Esophagus squamous epithelium (tissue), 5 donors: Measurements from ENCODE around the gene SLCO6A1. TPM values are rescaled to one million over a fixed set of nuclear protein-coding genes. Genes with fewer than 3 reads are reported as not detected.

Source experiments
- DNase-seq: peaks from one replicate; lab custom pipeline; 2025; lab: John Stamatoyannopoulos, UW
- H3K27ac ChIP-seq, 4 donors: fragments of 200-600 bp; sonication (generic); one replicate each; pipeline ENCODE4 v1.5.1; 2016 to 2019; ENCODE audit warnings: mild to moderate bottlenecking in 1 of 4
- H3K27me3 ChIP-seq, 4 donors: fragments of 200-600 bp; sonication (generic); 1 replicate in 3 of 4; 2 replicates in 1 of 4; pipeline versions ENCODE4 v1.5.1 to v1.6.0; 2017 to 2021; ENCODE audit warnings: antibody characterized with exemption in 1 of 4
- H3K36me3 ChIP-seq, 3 donors: fragments of 200-600 bp; sonication (generic); one replicate each; pipeline ENCODE4 v1.5.1; 2016 to 2019
- H3K4me1 ChIP-seq, 3 donors: fragments of 200-600 bp; sonication (generic); one replicate each; pipeline ENCODE4 v1.5.1; 2017 to 2019
- H3K4me3 ChIP-seq, 4 donors: fragments of 200-600 bp; sonication (generic); 1 replicate in 3 of 4; 2 replicates in 1 of 4; pipeline ENCODE4 v1.5.1; 2016 to 2019; ENCODE audit warnings: mild to moderate bottlenecking in 2 of 4, moderate library complexity in 1 of 4
- H3K9me3 ChIP-seq, 3 donors: fragments of 200-600 bp; sonication (generic); one replicate each; pipeline ENCODE4 v1.5.1; 2016 to 2019
- CTCF ChIP-seq, 6 experiments: fragments of 450-650 bp in 4 of 6; fragments of 200-600 bp in 2 of 6; sonication (generic) in 2 of 6; IDR thresholded peaks; one replicate each; pipeline ENCODE4 v1.5.1; 2016 to 2019; ENCODE audit warnings: antibody characterized with exemption in 6 of 6, mild to moderate bottlenecking in 4 of 6, moderate library complexity in 4 of 6
- POLR2A ChIP-seq, 4 donors: fragments of 450-650 bp; IDR thresholded peaks; one replicate each; pipeline ENCODE4 v1.6.1; 2017; ENCODE audit warnings: antibody characterized with exemption in 4 of 4, mild to moderate bottlenecking in 4 of 4, moderate library complexity in 3 of 4
- WGBS, 2 donors: methylation state at CpG; one replicate each; pipeline ENCODE4 v1.1.5; 2018; 5-methylcytosine and 5-hydroxymethylcytosine counted together
- intact Hi-C: fragments of 100-400 bp; cut with DNase I; formaldehyde crosslinking; loops from one replicate; pipeline ENCODE4 v1.15.0; 2022
- total RNA-seq, 4 donors: library from RNA; depleted of rRNA; stranded (reverse); fragments of >200 nt; gene quantifications; one replicate each; pipeline ENCODE4 v1.1.0, GENCODE V29; 2016
- donor health status: DM: yes; HTN: yes; CAD: no.

Gene SLCO6A1
- total RNA-seq, 4 donors from 2014 or later, result not detected

DNA sequence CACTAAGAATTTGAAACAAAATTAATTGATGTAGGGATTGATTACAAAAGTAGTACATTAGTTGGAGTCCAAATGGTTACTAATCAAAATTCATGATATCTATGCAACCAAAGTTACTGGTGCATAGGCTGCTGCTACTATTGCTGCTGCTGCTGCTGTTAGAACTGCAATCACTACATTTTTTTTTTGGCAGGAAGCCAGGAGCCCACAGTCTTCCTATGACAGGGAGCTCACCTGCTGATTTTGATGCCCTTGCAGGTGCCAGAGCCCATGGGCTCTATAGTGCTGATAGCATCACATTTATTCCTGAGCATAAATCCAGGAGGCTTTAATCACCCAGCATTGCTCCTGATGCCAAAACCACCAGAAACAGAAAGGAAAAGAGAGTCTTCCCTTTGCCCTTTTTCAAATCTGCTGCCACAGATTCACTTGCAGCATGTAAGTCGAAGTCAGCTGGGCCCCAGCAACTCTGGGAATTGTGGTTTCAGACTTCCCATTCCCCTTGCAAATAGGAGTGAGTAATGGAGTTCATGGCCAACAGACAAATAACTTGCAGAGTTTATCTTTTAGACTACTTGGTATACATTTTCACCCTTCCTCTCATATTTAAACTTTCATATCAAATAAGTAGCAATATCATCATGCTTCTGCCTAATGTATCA is 17.6 kb downstream of the SLCO6A1 start:
- intact Hi-C loops, result no loop called here
- H3K9me3 ChIP-seq, result no peaks in the 10 kb centered on the region
- DNase-seq, result no peak
- no peaks in the 10 kb centered on the region for H3K4me1 ChIP-seq
- H3K27ac ChIP-seq, result no peak overlapping the region
- no peaks in the 10 kb centered on the region for H3K27me3 ChIP-seq
- H3K36me3 ChIP-seq, result no peaks in the 10 kb centered on the region
- 14 to 27% methylated on average over 1 of the region's 1 CpG for WGBS, 2 donors
- TF ChIP-seq POLR2A (IDR thresholded peaks at IDR 0.05) (no peak), CTCF (IDR thresholded peaks at IDR 0.05) (no peak)
- no peak overlapping the region for H3K4me3 ChIP-seq

DNA sequence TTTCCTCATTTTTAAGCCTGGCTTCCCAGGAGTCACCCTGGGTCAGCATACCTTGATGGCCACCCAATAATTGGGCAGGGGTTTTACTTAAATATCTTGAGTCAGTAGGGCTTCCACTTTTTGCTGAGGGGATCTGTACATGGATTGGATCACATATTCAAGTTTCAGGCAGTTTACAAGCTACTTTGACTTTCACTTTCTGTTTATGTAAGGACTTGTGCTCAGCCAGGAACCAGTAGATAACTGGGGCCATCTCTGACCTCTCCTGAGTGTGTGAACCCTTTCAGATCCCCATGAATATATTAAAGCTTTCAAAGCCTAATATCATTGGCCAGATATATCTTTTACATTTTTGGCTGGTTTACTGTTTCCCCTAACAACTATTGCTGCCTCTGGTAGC is 45.1 kb downstream of the SLCO6A1 start:
- H3K9me3 ChIP-seq, result no peaks in the 10 kb centered on the region
- H3K4me1 ChIP-seq, result no peaks in the 10 kb centered on the region
- intact Hi-C loops, result no loop called here
- H3K4me3 ChIP-seq, result no peak overlapping the region
- no peaks in the 10 kb centered on the region for H3K36me3 ChIP-seq
- no peak for DNase-seq
- H3K27ac ChIP-seq, result no peak overlapping the region
- H3K27me3 ChIP-seq, result no peaks in the 10 kb centered on the region
- TF ChIP-seq POLR2A (IDR thresholded peaks at IDR 0.05) (no peak), CTCF (IDR thresholded peaks at IDR 0.05) (no peak)

- H3K36me3 ChIP-seq, result no peaks in the 10 kb centered on the region
- intact Hi-C loops, result no loop called here
- no peaks in the 10 kb centered on the region for H3K27me3 ChIP-seq
- H3K27ac ChIP-seq, result no peak overlapping the region
- no peak for DNase-seq
- H3K4me1 ChIP-seq, result no peaks in the 10 kb centered on the region
- TF ChIP-seq CTCF (IDR thresholded peaks at IDR 0.05) (no peak), POLR2A (IDR thresholded peaks at IDR 0.05) (no peak)
- H3K4me3 ChIP-seq, result no peak overlapping the region
- 85% methylated on average over 2 of the region's 3 CpGs; no CpG with 5 or more reads in 1 of the 2 donors for WGBS, 2 donors
- no peaks in the 10 kb centered on the region for H3K9me3 ChIP-seq
Measured at GRCh38 chr5:102451082-102451481, 47.7 kb downstream of the SLCO6A1 start.

GRCh38 chr5:102450313-102450990 is 48.3 kb downstream of the SLCO6A1 start:
- WGBS, 2 donors, result 62 to 81% methylated on average over 1 to 5 of the region's 5 CpGs
- TF ChIP-seq POLR2A (IDR thresholded peaks at IDR 0.05), result no peak
- intact Hi-C loops, result no loop called here

DNA sequence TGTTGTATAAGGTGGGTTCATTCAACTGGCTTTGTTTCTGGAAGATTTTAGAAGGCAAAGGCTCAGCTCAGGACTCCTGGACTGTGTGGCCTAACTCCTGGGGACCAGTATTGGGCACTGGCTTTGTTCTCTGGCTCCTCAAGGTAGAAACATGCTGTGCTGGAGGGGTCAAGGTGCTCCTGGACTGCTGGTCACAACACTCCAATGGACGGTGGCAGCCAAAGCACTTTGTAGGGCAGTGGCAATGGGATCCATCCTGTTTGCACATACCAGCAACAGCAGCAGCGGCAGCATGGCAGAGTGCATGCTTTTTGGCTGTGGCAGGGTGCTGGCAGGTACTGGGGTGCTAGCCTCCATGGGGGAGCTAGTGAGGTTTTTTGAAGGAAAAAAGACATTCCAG is 65.3 kb downstream of the SLCO6A1 start:
- Histone ChIP-seq H3K4me3 (no peak overlapping the region), H3K36me3 (no peaks in the 10 kb centered on the region), H3K27ac (no peak overlapping the region), H3K27me3 (no peaks in the 10 kb centered on the region), H3K4me1 (no peaks in the 10 kb centered on the region), H3K9me3 (no peaks in the 10 kb centered on the region)
- WGBS, 2 donors, result 56 to 71% methylated on average over 2 of the region's 2 CpGs
- intact Hi-C loops, result no loop called here
- no peak for DNase-seq
- no peak for TF ChIP-seq POLR2A (IDR thresholded peaks at IDR 0.05)
- TF ChIP-seq CTCF (IDR thresholded peaks at IDR 0.05), result no peak

More at GRCh38 chr5:102450313-102450990, 48.3 kb downstream of the SLCO6A1 start:
- H3K27ac ChIP-seq, result no peak overlapping the region
- H3K36me3 ChIP-seq, result no peaks in the 10 kb centered on the region
- H3K4me1 ChIP-seq, result no peaks in the 10 kb centered on the region
- no peak for DNase-seq
- no peaks in the 10 kb centered on the region for H3K27me3 ChIP-seq
- no peak overlapping the region for H3K4me3 ChIP-seq
- H3K9me3 ChIP-seq, result no peaks in the 10 kb centered on the region
